ENCODE data around the gene LRRC61.
"Not testable (repeated sequence)": the region's sequence is repeated elsewhere in the genome, so short reads cannot be mapped to it uniquely, and the experiment has no call there.

LRRC61 gene

DNA sequence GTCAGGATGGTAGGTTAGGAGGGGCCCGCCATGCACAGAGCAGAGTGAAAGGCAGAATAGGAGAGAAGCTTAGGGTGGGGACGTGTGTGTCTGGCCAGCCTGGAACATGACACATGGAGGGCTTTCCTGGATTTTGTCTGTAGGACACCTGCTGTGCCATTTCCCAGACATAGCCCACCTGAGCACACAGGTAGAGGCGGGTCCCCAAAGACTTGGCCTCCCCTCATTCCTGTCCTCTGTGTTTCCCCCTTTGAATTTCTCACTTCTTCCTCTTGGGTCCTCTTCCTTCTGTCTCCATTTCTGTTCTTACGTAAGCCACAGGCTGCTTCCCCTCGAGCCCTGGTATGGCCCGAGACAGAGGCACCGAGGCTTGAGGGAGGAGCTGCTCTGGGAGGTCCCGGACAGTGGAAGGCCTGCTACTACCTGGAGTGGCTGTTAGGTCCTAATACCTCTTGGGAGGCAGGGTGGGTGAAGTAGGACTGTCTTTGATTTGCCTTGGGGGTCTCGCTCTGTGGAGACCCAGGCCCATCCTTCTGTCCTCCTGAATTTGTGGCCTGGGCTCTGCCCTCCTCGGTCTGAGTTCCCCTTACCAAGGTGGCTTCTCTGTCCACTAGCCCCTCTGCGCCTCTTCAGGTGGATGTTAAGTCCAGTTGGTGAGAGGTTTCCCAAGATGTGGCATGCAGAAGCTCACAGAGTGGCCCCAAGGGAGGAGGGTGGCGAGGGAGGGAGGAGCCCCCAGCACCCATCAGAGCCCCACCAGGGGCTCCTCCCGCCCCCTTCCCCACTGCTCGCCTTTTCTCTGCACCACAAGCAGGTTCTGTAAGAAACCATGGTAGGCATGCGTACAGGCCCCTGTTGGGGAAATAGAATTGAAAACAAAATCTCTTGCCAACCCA lies 61.5 kb downstream of the LRRC61 start:
- H3F3A ChIP-seq (ENCODE audit: insufficient read depth), result no peaks in the 10 kb centered on the region
- no peaks in the 10 kb centered on the region for H3K27me3 ChIP-seq (ENCODE audit: low read length)
- no peak overlapping the region for H3K4me3 ChIP-seq (ENCODE audit: insufficient read depth, low read length, poor library complexity, severe bottlenecking)
- H3K79me2 ChIP-seq (ENCODE audit: insufficient read depth, low read length), result 0 out of 2 replicates have a peak, but pooled peaks cover 3% of the 10 kb centered on the region
- no peak overlapping the region for H3K27ac ChIP-seq (ENCODE audit: low read depth, low read length)
- no peak overlapping the region for H2AFZ ChIP-seq (ENCODE audit: low read depth, low read length, severe bottlenecking)
- no peak overlapping the region for H3K4me2 ChIP-seq (ENCODE audit: low read depth, low read length, poor library complexity, severe bottlenecking)
- no peaks in the 10 kb centered on the region for H3K36me3 ChIP-seq (ENCODE audit: low read length)
- no peaks in the 10 kb centered on the region for H3K9me2 ChIP-seq (replicated peaks; ENCODE audit: insufficient read depth, low read length)
- no peaks in the 10 kb centered on the region for H4K20me1 ChIP-seq (ENCODE audit: low read depth, low read length)
- no peaks in the 10 kb centered on the region for H3K9me3 ChIP-seq (ENCODE audit: insufficient read depth, low read length)
- TF ChIP-seq CTCF (IDR thresholded peaks at IDR 0.05; ENCODE audit: insufficient read depth, low read length, poor library complexity, severe bottlenecking), result no peak
- TF ChIP-seq EZH2phosphoT487 (conservative IDR thresholded peaks at IDR 0.05; ENCODE audit: low read length), result no peak
- H3K9ac ChIP-seq (ENCODE audit: low read length), result no peak overlapping the region

- Histone ChIP-seq H3F3A (ENCODE audit: insufficient read depth) (no peaks in the 10 kb centered on the region), H3K9me3 (ENCODE audit: insufficient read depth, low read length) (no peaks in the 10 kb centered on the region), H3K79me2 (ENCODE audit: insufficient read depth, low read length) (0 out of 2 replicates have a peak, but pooled peaks cover 3% of the 10 kb centered on the region), H3K9ac (ENCODE audit: low read length) (no peak overlapping the region), H3K36me3 (ENCODE audit: low read length) (no peaks in the 10 kb centered on the region), H4K20me1 (ENCODE audit: low read depth, low read length) (no peaks in the 10 kb centered on the region), H2AFZ (ENCODE audit: low read depth, low read length, severe bottlenecking) (no peak overlapping the region), H3K27me3 (ENCODE audit: low read length) (no peaks in the 10 kb centered on the region), H3K27ac (ENCODE audit: low read depth, low read length) (no peak overlapping the region), H3K4me2 (ENCODE audit: low read depth, low read length, poor library complexity, severe bottlenecking) (no peak overlapping the region), H3K4me3 (ENCODE audit: insufficient read depth, low read length, poor library complexity, severe bottlenecking) (no peak overlapping the region), H3K9me2 (replicated peaks; ENCODE audit: insufficient read depth, low read length) (no peaks in the 10 kb centered on the region)
- no peak for TF ChIP-seq EZH2phosphoT487 (conservative IDR thresholded peaks at IDR 0.05; ENCODE audit: low read length)
- TF ChIP-seq CTCF (IDR thresholded peaks at IDR 0.05; ENCODE audit: insufficient read depth, low read length, poor library complexity, severe bottlenecking), result no peak
These were observed 62.2 kb downstream of the LRRC61 start for GRCh38 chr7:150385302-150385723.

- not testable (repeated sequence) for H3K4me2 ChIP-seq (ENCODE audit: low read depth, low read length, poor library complexity, severe bottlenecking); H3K36me3 ChIP-seq (ENCODE audit: low read length); H3K9ac ChIP-seq (ENCODE audit: low read length); H3K27ac ChIP-seq (ENCODE audit: low read depth, low read length); H2AFZ ChIP-seq (ENCODE audit: low read depth, low read length, severe bottlenecking); H4K20me1 ChIP-seq (ENCODE audit: low read depth, low read length); H3K27me3 ChIP-seq (ENCODE audit: low read length); H3K9me2 ChIP-seq (replicated peaks; ENCODE audit: insufficient read depth, low read length); H3K79me2 ChIP-seq (ENCODE audit: insufficient read depth, low read length); H3F3A ChIP-seq (ENCODE audit: insufficient read depth); H3K4me3 ChIP-seq (ENCODE audit: insufficient read depth, low read length, poor library complexity, severe bottlenecking); H3K9me3 ChIP-seq (ENCODE audit: insufficient read depth, low read length)
These were observed 62.7 kb downstream of the LRRC61 start for GRCh38 chr7:150385884-150386283.

Measured in SU-DHL-6 (cell line).